NK-92 treated with Interleukin-12 subunit alpha and Interleukin-12 subunit beta, amount 100 ng/mL, for 24 hours (cell line): ENCODE results near the gene HABP2.
A peak's percentile ranks its signal among the peaks of the same experiment; 100 is the strongest.

Source experiments
- DNase-seq: peaks from one replicate; lab custom pipeline; 2025; lab: John Stamatoyannopoulos, UW

HABP2 gene

GRCh38 chr10:113557903-113558321, 5.1 kb downstream of the HABP2 start:
- no peak for DNase-seq

- DNase-seq = no peak
Observed at GRCh38 chr10:113560071-113560470, 7.2 kb downstream of the HABP2 start.

- DNase-seq = no peak
Observed at GRCh38 chr10:113561214-113561613, 8.4 kb downstream of the HABP2 start.

- no peak for DNase-seq
Observed at GRCh38 chr10:113562069-113562468, 9.2 kb downstream of the HABP2 start.

GRCh38 chr10:113562704-113563103, 9.9 kb downstream of the HABP2 start:
- no peak for DNase-seq

GRCh38 chr10:113563306-113564088, 10.6 kb downstream of the HABP2 start:
- peak; percentile 45 for DNase-seq

- DNase-seq = no peak
Observed at GRCh38 chr10:113565364-113565763, 12.5 kb downstream of the HABP2 start.

- DNase-seq = no peak
Observed at GRCh38 chr10:113566888-113567287, 14.0 kb downstream of the HABP2 start.

- no peak for DNase-seq
Observed at GRCh38 chr10:113569576-113569975, 16.7 kb downstream of the HABP2 start.

- DNase-seq = no peak
Observed at GRCh38 chr10:113572520-113573290, 19.9 kb downstream of the HABP2 start.

GRCh38 chr10:113573368-113573767, 20.5 kb downstream of the HABP2 start:
- no peak for DNase-seq

GRCh38 chr10:113576852-113577251, 24.0 kb downstream of the HABP2 start:
- DNase-seq = no peak

- DNase-seq = no peak
Observed at GRCh38 chr10:113578773-113579172, 25.9 kb downstream of the HABP2 start.

GRCh38 chr10:113581092-113581491, 28.2 kb downstream of the HABP2 start:
- no peak for DNase-seq

- DNase-seq = no peak
Observed at GRCh38 chr10:113583571-113583970, 30.7 kb downstream of the HABP2 start.

GRCh38 chr10:113585949-113586348, 33.1 kb downstream of the HABP2 start:
- DNase-seq = no peak

- no peak for DNase-seq
Observed at GRCh38 chr10:113589201-113589770, 36.4 kb downstream of the HABP2 start.

- no peak for DNase-seq
Observed at GRCh38 chr10:113590581-113590980, 37.7 kb downstream of the HABP2 start.

- no peak for DNase-seq
Observed at GRCh38 chr10:113592380-113592779, 39.5 kb downstream of the HABP2 start.

- DNase-seq = no peak
Observed at GRCh38 chr10:113594652-113595051, 41.8 kb downstream of the HABP2 start.

GRCh38 chr10:113600569-113600968, 47.7 kb downstream of the HABP2 start:
- DNase-seq = no peak

- DNase-seq = no peak
Observed at GRCh38 chr10:113603057-113603777, 50.4 kb downstream of the HABP2 start.
